ENCODE data around the gene SPATS2L.

The SPATS2L gene

DNA sequence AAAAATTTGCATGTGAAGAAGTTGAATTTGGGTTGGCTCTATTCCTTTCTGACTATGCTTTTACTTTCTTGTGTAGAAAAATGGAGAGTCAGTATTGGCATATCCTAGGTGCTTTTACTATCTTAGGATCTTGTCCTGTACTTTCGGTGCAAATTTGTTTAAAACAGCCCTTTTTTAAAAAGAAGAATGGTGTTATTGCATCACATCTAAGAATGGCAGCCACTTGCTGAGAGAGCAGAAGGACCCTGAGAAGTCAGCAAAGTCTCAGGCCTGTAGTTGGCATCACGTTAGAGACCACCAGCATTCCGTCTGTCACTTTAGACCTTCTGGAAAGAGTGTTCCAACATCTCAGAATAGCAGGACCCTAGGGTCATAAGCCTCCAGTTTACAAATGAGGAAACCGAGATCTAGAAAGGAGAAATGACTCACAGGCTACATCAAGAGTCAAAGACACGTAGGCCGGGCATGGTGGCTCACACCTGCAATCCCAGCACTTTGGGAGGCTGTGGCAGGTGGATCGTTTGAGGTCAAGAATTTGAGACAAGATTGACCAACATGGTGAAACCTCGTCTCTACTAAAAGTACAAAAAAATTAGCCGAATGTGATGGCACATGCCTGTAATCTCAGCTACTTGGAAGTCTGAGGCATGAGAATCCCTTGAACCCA lies 42.5 kb downstream of the SPATS2L start:
- no peak for DNase-seq (ENCODE audit: low read depth in 2 of 3, low spot score in 1 of 3)

DNA sequence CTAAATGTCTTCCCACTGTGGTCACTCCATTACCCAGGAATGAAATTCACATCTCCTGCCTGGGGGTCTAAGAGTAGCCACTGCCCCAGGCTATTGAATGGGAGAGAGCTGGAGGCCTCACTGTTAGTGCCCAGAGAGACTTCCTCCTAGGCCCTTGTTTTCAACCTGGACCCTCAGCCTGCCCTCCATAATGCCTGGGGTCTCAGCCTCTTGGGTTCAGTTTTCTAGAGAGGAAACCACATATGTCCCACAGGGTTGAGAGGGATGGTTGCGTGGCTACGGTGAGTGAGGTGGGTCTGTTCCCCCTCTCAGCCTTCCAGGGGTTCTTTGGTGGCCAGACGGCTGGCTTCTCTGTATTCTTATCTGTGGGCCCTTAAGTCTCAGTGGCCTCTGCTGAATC lies 43.4 kb downstream of the SPATS2L start:
- DNase-seq (ENCODE audit: low read depth in 2 of 3, low spot score in 1 of 3), result no peak

DNA sequence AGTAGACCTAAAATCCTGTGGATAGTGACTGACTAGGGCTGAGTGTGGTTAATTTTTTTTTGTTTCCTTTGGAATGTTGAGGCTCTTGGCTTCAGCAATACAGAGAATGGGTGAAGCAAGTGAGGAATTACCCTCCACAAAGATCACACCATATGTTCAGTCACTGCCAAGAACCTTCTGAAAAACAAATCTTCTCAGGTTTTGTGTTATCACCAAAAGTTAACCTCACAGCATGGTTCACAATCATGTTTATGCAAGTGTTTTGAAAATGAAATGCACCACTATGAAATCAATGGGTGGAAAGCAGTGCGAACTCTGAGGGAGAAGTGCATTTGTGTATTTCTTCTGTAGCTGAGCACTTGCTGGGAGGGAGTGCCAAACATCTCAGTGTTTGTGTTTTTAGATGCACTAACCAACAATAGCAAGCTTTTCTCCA lies 44.4 kb downstream of the SPATS2L start:
- no peak for DNase-seq (ENCODE audit: low read depth in 2 of 3, low spot score in 1 of 3)

DNA sequence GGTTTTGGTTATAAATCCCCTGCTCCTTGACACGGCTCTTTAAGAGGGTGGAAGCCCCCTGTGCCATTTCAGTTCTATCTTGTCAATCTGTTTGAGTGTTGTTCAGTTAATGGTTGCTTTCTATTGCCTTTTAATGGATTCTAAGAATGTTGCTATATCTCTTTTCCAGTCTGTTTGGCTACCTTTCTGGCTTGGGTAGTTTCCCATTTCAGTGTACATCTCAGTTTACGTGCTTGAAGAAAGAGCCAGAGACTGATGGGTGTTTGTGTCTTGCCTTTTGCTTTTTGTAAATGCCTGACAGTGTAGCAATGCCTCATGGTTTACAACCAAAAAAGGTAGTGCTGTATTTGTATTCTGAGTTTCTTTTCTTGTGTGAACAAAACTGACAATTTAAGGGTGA lies 45.3 kb downstream of the SPATS2L start:
- DNase-seq (ENCODE audit: low read depth in 2 of 3, low spot score in 1 of 3), result no peak

DNA sequence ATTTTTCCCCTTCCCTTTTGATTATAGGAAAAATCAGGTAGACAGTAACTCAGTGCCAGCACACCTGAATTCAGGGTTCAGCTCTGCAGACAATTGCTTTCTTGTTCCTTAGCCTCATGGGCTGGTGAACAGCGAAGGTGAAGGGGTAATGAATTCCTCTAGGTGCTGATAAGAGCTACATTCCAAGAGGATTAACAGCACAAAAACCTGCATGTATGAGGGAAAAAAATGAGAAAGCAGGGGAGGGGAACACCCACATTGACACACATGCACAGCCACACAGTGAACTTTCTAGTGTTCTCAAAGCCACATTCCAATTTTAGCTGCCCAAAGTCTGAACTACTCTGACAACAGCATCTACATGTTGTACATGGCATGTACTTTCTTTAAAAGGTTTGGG lies 46.1 kb downstream of the SPATS2L start:
- no peak for DNase-seq (ENCODE audit: low read depth in 2 of 3, low spot score in 1 of 3)

DNA sequence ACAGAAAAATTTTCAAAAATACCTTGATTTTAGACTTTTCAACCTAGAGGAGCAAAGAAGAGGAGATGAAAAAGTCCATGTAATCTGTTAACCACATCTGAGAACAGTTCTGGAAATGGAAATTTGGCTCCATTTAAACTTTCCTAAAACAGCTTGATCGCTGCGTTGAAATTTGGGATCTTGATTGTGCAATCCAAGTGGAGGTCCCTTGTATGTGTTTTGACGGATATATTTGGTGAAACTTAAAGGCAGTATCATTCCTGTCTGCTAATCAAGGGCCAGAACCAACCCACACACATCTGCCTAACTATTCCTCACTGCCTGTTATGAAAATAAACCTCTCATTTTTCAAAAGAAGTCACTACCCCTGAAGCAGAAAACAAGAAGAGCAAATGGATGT lies 46.6 kb downstream of the SPATS2L start:
- DNase-seq (ENCODE audit: low read depth in 2 of 3, low spot score in 1 of 3), result no peak

DNA sequence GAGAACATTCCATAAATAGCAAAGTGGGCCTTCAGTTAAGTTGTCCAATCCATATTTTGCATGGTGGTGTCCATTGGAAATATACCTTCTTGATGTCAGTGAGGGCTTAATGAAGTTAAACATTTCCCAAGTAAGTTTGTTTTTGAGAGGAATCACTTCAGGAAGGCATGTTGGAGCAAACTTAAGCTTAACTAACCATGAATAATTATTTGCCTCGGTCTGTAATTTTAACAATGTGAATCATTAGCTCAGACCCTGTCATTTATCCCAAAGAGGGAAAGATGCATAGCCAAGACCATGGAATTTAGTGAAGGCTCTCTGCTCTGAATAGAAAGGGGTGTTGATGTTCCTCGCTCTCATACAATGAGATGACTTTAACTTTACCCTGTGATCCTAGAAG lies 47.4 kb downstream of the SPATS2L start:
- no peak for DNase-seq (ENCODE audit: low read depth in 2 of 3, low spot score in 1 of 3)

DNA sequence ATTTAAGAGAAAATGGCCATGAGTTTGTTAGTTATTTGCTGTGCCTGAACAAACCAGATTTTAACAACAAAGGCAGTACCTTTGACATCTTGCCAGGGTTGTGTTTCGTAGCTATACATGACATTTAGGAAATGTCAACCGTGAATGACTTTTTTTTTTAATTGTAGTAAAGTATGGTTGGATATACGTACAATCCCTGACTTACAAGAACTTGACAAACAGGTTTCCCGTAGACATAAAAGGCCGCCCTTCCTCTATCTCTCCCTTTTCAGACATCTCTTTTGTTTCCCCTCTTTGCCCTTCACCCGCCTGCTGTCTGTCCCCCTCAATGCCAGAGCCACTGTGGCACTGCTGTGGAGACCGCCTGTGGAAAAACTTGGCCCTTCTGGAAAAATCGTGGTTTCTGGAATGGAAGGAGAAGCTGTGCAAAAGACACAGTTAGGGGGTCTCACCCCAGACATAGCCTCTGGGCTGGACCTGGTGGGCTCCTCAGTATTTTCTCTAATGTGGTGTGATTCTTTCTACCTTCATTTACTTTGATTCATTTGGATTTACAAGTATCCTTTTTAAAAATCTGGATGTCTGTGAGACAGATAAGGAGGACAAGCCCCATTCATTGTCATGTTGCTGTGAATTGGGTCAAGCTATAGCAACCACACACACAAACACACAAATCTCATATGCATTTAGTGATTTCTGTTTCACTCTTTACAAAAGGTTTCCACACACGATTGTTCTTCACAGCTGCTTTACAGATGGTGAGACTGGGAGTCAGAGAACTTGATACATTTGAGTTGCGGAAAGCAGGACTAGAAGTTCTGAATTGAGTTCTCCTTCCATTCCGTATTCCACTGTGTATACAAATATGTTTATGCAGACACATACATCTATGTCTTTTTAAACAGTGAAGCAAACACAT lies 48.6 kb downstream of the SPATS2L start:
- no peak for DNase-seq (ENCODE audit: low read depth in 2 of 3, low spot score in 1 of 3)

DNA sequence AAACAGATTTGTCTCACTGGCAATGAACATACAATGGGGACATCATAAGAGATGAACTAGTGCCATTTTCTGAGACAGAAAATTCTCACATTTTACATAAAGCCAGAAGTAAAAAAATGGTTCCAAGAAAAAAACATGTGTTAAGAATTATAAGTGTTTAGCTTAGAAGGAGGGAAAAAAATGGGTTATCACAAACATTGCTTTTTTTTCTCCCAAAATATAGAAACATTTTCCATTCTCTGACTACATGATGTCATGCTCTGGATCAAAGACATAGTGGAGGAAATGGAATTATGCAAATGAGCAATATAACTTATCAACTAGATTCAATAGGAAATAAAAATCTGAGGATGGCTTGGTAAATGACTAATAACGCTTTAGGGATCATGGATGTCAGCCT lies 49.8 kb downstream of the SPATS2L start:
- DNase-seq (ENCODE audit: low read depth in 2 of 3, low spot score in 1 of 3), result no peak

DNA sequence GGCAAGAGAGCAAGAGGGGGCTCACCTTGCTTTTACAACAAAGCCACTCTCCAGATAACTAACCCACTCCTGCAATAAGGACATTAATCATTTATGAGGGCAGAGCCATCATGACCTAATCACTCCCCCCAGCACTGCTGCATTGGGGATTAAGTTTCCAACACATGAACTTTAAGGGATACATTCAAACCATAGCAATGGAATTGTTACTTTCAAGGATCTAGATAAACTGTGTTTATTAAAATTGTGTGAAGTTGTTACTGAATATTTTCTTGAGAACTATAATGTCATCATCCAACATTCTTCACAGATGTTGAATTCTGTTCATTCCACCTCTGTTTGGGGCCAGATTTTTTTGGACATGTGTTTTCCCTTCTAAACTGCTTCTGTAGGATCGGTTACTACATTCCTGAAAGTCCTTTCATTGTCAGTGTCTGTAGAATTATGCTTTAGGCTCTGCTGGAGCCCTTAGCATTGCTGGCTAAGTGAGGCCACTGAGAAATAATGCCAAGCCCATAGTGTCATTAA lies 50.4 kb downstream of the SPATS2L start:
- DNase-seq (ENCODE audit: low read depth in 2 of 3, low spot score in 1 of 3), result no peak

DNA sequence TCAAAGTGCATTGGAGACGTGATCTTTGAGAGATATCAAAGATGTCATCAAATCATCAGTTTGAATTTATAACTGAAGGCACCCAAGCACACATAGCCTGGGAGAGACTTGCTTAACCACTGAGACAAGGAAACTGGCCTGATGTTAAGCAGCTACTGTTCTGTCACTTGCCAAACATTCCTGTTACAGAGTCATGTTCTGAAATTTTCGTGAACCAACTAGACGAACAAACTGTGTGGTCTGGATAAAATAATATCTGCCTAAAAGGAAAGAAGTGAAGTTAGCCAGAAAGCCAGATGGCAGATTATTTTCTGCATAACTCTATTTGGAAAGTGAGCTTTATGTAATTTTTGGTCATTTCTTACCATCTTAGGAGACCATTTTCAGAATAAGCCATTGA lies 51.4 kb downstream of the SPATS2L start:
- no peak for DNase-seq (ENCODE audit: low read depth in 2 of 3, low spot score in 1 of 3)

DNA sequence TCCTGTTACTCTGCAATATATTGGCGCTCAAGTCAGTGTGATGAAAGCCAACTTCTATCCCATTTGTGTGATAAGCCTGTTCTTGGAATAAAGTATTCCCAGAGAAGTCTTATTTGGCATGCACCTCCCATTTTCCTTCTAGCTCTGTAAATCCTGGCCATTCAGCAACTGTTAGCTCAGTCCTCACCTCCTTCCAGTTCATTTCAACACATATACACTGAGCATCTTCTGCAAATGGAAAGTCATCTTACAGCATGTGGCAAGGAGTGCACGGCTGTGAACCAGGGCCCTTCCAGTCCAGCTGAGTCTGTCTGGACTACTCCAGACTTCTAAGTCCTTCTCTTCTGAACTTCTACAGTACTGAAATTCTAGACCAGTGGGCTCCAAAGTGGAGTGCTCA lies 53.1 kb downstream of the SPATS2L start:
- DNase-seq (ENCODE audit: low read depth in 2 of 3, low spot score in 1 of 3), result no peak

DNA sequence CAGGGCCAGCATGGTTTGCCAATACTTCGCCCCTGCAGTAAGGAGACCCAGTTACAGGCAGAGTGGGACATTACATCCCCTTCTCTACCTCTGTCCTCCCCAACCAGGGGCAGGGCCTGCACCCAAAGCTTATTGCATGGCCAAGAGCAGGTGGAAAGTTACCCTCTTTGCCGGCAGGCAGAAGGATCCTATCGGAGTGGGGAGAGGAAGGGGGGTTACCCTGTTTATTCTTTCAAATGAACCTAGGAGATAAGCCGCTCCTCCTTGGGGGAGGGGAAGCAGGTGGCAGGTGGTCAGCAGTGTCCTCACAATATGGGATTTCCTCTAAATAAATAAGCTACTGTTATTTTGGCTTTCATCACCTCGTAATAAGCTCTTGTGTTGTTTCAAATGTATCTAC lies 53.9 kb downstream of the SPATS2L start:
- DNase-seq (ENCODE audit: low read depth in 2 of 3, low spot score in 1 of 3), result no peak

DNA sequence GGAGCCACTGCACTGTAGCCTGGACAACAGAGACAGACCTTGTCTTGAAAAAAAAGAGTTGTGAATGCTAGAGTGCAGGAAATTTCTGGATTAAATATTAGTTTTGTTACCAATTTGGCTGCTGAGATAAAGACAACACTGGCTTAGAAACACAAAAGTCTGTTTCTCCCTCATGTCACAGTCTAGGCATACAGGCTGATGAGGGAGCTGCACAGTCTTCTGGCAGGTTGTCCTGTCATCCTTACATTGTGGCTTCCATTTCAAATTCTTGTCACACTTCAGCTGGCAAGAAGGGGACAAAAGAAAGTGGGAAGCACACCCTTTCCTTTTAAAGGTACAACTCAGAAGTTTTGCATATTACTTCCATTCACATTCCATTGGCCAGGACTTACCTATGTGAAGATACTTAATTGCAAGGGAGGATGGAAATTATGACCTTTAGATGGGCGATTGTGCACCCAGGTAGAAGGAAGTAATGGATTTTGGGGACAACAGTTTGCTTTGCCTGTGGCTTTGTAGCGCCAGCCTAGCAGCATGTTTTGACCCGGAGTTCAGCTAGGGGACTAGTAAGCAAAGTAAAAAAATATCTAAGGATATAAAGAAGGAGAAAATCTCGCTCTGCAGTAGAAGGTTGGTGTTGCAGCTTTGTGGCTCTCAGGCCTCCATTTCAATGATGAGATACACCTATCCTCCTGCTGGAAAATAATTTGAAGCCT lies 55.9 kb downstream of the SPATS2L start:
- DNase-seq (ENCODE audit: low read depth in 2 of 3, low spot score in 1 of 3), result no peak

DNA sequence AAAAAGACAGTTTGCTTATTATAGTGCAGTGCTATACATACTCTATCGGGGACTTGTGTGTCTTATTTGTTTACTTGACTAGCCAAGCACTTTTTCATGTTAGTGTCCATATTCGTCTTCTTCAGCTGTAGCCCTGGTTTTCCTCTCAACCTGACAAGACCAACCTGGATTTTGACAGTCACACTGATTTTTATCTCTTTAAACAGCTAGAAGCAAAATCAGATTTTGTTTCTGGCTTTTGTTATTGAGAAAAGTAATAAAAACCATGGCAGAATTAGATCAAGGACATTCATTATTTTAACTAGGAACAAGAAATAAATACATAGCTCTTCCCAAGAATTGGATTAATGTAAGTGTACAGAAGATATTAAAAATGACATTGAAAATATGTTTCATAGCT lies 56.8 kb downstream of the SPATS2L start:
- DNase-seq (ENCODE audit: low read depth in 2 of 3, low spot score in 1 of 3), result no peak

DNA sequence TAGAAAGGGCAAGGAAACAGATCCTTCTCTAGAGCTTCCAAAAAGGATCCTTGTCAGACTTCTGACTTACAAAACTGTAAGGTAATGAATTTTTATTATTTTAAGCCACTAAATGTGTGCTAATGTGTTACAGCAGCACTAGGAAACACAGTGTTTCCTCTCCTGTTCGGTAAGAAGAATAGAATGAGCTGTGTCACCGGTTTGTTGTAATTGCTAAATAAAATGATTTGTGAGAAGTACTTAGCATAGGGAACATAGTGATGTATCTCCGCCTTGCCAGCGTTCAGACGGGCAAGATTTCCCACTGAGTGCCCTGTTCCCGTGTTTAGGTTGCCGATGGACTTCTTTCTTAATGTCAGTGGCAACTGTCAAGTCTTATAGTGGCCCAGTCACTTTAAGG lies 57.6 kb downstream of the SPATS2L start:
- no peak for DNase-seq (ENCODE audit: low read depth in 2 of 3, low spot score in 1 of 3)

DNA sequence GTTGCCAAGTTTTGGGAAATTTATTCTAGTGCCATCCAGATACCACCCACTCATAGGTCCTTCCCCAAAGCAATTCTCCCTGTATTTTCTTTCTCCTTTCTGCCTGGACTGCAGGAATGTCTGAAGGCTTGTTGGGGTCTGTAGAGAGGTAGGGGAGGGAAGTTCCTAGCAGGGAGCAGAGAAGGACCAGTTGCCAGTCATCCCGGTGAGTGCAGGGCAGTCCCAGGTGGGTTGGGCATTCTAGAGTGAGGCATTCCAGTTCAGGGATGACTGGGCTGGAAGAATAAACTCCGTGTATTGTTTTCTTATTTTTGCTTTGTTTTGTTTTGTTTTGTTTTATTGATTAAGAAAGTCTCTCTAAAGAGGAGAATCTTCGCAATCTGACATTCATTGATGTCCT lies 58.1 kb downstream of the SPATS2L start:
- no peak for DNase-seq (ENCODE audit: low read depth in 2 of 3, low spot score in 1 of 3)

DNA sequence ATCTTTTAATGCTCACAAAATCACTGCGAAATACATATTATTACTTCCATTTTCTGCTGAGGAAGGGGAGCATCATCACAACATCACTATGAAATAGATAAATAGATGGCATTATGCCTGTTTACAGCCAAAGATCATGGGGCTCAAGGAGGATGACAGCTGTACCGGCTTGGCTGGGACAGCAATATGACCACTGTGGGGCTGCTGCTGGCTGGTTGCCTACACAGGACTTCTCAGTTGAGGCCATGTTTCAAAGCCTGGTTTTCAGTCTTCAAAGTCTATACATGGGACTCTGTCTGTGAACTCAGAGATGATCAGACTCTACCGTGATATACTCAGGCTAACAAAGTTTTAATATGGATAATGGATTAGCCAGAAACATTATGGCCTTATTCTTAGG lies 58.7 kb downstream of the SPATS2L start:
- DNase-seq (ENCODE audit: low read depth in 2 of 3, low spot score in 1 of 3), result no peak

DNA sequence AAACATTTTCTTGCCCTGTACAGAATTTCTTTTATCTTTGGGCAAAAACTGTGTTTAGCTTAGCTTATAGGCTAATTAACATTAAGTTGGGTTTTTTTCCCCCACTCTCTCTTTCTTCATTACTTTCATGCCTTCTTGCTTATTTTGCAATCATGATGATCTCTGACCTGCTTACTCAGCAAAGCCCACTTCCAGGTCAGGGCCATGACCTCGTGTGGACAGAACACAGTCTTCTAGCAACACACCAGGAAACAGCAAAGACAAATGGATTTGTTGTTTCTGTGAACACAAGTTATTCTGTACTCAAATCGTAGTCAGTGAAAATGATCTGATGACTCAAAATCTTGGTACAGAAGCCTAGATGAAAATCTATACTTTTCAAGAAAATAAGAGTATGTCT lies 60.7 kb downstream of the SPATS2L start:
- no peak for DNase-seq (ENCODE audit: low read depth in 2 of 3, low spot score in 1 of 3)

DNA sequence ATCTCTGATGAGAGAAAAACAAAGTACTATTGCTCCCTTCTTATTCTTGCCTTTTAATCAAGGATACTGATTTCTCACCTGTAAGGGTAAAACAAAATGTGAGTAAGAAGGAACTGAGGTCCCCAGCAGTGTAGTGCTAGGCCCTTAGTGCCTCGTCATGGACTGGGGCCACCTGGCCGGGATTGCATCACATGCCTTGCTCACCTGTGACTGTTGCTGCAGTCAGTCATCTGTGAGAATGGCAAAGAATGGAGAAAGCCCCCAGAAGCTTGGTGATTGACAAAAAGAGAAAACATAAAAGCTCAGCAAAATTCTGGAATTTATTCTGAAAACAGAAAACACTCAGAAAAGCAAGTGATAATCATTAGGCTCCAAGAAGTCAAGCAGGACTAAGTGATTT lies 63.4 kb downstream of the SPATS2L start:
- no peak for DNase-seq (ENCODE audit: low read depth in 2 of 3, low spot score in 1 of 3)

DNA sequence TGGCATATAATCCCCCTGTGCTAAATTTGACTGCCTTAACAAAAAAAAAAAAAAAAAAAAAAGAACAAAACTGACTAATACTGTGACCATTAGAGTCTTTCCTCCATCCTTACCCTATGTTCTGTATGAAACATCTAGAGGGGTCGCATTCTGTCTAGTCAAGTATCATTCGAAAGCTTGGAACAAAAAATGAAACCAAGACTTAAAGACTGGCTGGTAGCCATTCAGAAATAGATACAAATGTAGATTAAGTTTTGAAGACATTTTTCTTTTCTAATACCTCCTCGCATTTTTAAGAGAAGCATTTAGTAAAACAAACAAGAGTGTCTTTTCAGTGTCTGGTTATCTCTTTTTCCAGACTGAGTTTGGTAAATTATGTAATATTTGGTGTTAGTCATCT lies 66.7 kb downstream of the SPATS2L start:
- no peak for DNase-seq (ENCODE audit: low read depth in 2 of 3, low spot score in 1 of 3)

DNA sequence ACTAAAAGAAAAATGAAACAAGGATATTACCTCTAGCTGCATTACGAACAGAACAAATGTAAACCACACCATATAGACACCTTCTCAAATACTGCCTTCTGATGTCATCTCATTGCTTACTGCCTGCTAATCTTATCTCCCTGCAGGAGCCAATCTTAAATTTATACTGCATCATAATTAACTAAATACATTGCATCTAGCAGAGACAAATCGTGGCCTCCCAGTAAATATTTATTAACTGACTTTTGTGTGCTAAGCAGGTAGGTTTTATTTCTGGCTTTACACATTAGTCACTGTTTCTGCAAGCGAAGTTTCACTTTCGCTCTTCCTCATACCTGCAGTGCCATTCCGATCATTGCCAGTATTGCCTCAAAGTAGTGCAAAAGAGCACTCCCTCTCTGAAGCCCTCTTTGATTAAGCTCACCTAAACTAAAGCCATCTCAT lies 67.5 kb downstream of the SPATS2L start:
- peak in 2 of 3 donors; percentile 16 to 32 for DNase-seq (ENCODE audit: low read depth in 2 of 3, low spot score in 1 of 3)
